Upper lobe of left lung (tissue), 6 donors: ENCODE measurements around the gene CD27. TPM values are rescaled to one million over a fixed set of nuclear protein-coding genes. Genes with fewer than 3 reads are reported as not detected.

Experiments
- ATAC-seq, 2 donors: fragments of 200-7000 bp; cut with Tn5 transposase; one replicate each; pipeline ENCODE4 v1.9.1; 2022; ENCODE audit warnings: mild to moderate bottlenecking in 2 of 2, moderate library complexity in 2 of 2; ENCODE audit not compliant: low FRiP score in 2 of 2
- DNase-seq, 2 donors: peaks; one replicate each; pipeline ENCODE4 v3.0.0-alpha.2; 2019 to 2020
- H3K27ac ChIP-seq, 4 donors: fragments of 200-600 bp; sonication (generic); one replicate each; pipeline ENCODE4 v1.5.1; 2016 to 2019
- H3K27me3 ChIP-seq, 4 donors: fragments of 200-600 bp; sonication (generic); one replicate each; pipeline ENCODE4 v1.5.1; 2017 to 2019
- H3K36me3 ChIP-seq, 4 donors: fragments of 200-600 bp; sonication (generic); one replicate each; pipeline ENCODE4 v1.5.1; 2016 to 2019
- H3K4me1 ChIP-seq, 4 donors: fragments of 200-600 bp; sonication (generic); one replicate each; pipeline ENCODE4 v1.5.1; 2018 to 2019
- H3K4me3 ChIP-seq, 4 donors: fragments of 200-600 bp; sonication (generic); one replicate each; pipeline ENCODE4 v1.5.1; 2017 to 2019; ENCODE audit warnings: mild to moderate bottlenecking in 2 of 4, moderate library complexity in 1 of 4
- H3K9me3 ChIP-seq, 4 donors: fragments of 200-600 bp; sonication (generic); one replicate each; pipeline ENCODE4 v1.5.1; 2018 to 2019
- EP300 ChIP-seq, 4 donors: sonication (generic); formaldehyde crosslinking; IDR thresholded peaks; one replicate each; pipeline ENCODE4 v1.5.1; 2017; ENCODE audit warnings: antibody characterized with exemption in 4 of 4, control low read depth in 2 of 4
- POLR2A ChIP-seq, 4 donors: fragments of 450-650 bp; IDR thresholded peaks; one replicate each; pipeline ENCODE4 v1.5.1; 2016 to 2017; ENCODE audit warnings: antibody characterized with exemption in 4 of 4, mild to moderate bottlenecking in 2 of 4
- POLR2AphosphoS5 ChIP-seq, 2 donors: sonication (generic); formaldehyde crosslinking; IDR thresholded peaks; one replicate each; pipeline ENCODE4 v1.5.1; 2017; ENCODE audit warnings: antibody characterized with exemption in 2 of 2
- WGBS, 2 donors: methylation state at CpG; one replicate each; pipeline ENCODE4 v1.1.5; 2017 to 2018; 5-methylcytosine and 5-hydroxymethylcytosine counted together
- total RNA-seq, 6 donors: library from RNA; depleted of rRNA in 4 of 6; stranded (reverse); fragments of >200 nt in 4 of 6; gene quantifications; one replicate each; pipeline versions ENCODE4 v1.1.0 to v1.2.1, GENCODE V29; 2016 to 2021
- TF ChIP-seq, protein P1 (sequence below), 6 experiments: fragments of 450-650 bp in 4 of 6; fragments of 200-600 bp in 2 of 6; sonication (generic) in 2 of 6; IDR thresholded peaks; one replicate each; pipeline ENCODE4 v1.5.1; 2016 to 2019; ENCODE audit warnings: antibody characterized with exemption in 6 of 6
- donor health status: DM: no; HTN: no; CAD: no; lungs with moderate emphysema.
- donor health status: DM: no; HTN: yes; CAD: no; lungs with severe emphysema.

Gene CD27
- total RNA-seq, 6 donors from 2014 or later: 1.0 to 8.8 (median 3.3) TPM; not detected in 1

DNA sequence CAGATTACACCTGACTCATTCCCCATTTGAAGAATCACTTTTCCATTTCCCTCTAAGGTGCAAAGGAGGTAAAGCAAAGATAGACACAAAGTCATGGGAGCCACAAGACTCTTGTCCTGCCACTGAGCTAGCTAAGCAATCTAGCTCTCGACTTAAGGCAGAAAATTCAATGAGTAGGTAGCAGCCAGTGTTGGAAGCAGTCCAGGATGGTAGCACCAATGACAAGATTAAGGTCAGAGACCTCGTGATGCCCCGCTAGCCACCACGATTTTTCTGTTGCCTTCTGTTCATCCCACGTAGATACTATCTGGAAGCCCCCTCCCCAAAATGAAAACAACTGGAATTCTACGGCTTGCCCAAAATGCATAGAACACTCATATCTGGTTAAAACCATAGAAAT, 24.3 kb downstream of the CD27 start:
- no peak for DNase-seq
- WGBS, 2 donors: 64 to 72% methylated on average over 6 of the region's 6 CpGs
- TF ChIP-seq POLR2AphosphoS5 (IDR thresholded peaks at IDR 0.05): no peak
- no peak for TF ChIP-seq POLR2A (IDR thresholded peaks at IDR 0.05)
- TF ChIP-seq, protein P1, sequence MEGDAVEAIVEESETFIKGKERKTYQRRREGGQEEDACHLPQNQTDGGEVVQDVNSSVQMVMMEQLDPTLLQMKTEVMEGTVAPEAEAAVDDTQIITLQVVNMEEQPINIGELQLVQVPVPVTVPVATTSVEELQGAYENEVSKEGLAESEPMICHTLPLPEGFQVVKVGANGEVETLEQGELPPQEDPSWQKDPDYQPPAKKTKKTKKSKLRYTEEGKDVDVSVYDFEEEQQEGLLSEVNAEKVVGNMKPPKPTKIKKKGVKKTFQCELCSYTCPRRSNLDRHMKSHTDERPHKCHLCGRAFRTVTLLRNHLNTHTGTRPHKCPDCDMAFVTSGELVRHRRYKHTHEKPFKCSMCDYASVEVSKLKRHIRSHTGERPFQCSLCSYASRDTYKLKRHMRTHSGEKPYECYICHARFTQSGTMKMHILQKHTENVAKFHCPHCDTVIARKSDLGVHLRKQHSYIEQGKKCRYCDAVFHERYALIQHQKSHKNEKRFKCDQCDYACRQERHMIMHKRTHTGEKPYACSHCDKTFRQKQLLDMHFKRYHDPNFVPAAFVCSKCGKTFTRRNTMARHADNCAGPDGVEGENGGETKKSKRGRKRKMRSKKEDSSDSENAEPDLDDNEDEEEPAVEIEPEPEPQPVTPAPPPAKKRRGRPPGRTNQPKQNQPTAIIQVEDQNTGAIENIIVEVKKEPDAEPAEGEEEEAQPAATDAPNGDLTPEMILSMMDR (IDR thresholded peaks at IDR 0.05): no peak
- TF ChIP-seq EP300 (IDR thresholded peaks at IDR 0.05): no peak
- Histone ChIP-seq H3K27ac (peak overlapping the region in 1 of 4 donors; percentile 88), H3K9me3 (no peaks in the 10 kb centered on the region), H3K36me3 (peaks cover 0 to 22% (median 9%) of the 10 kb centered on the region in 4 donors), H3K4me3 (peak overlapping the region in 2 of 4 donors; percentile 67 to 76), H3K27me3 (no peaks in the 10 kb centered on the region), H3K4me1 (peaks cover 13 to 42% (median 20%) of the 10 kb centered on the region in 4 donors)
- no peak for ATAC-seq

GRCh38 chr12:6469609-6470374, 25.0 kb downstream of the CD27 start:
- ATAC-seq: no peak
- WGBS, 2 donors: 32 to 54% methylated on average over 7 to 12 of the region's 16 CpGs

DNA sequence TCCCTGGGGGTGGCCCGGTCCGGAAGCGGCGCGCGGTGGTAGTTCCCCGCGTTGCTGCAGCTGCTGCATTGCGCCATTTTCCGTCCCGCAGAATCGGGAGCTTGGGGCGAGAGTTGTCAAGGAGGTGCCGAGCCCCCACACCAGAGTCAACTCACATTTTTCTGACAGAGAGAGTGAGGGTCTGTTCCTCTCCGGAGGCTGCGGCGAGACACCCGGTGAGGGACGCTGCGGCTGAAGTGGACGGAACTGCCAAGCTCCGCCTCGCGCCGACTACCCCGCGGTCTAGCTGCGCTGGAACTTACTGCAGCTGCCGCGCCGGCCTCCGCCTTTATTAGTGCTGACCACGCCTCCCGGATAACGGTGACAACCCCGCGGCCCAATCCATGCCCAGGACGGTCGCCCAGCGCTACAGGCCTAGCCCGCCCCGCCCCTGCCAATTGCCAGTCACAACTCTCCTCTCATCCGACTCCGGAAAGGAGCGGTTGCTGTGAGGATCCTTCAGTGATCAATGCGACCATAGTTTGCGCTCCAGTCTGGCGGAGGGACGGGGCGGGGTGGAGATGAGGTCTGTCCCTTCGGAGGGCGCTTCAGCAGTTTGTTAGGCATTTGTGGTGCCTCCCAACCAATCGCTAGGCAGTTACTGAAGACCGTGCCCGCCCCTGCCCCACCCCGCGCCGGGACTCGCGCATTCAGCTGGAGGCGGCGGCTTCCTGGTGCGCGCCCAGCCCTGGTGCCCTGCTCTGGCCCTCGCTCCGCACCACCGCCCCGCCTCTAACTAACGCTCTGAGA, 25.8 kb downstream of the CD27 start, which contains the start of gene VAMP1:
TSS of gene VAMP1 (minus strand) at position 303 of the 789 bp plus-strand sequence. CDS start at position 157, 146 bp downstream.
- Histone ChIP-seq H3K4me3 (peak within 1 kb of the TSS; percentile 48 to 76 (median 58)), H3K9me3 (no peaks in the 10 kb centered on the region), H3K36me3 (peaks cover 0 to 10% (median 1%) of the 10 kb centered on the region in 4 donors), H3K4me1 (peaks cover 13 to 35% (median 20%) of the 10 kb centered on the region in 4 donors), H3K27me3 (no peaks in the 10 kb centered on the region), H3K27ac (peak within 1 kb of the TSS; percentile 77 to 95 (median 90))
- 0 to 1% methylated on average over 2 to 42 of the region's 69 CpGs for WGBS, 2 donors
- peak; percentile 98 to 99 for ATAC-seq
- TF ChIP-seq, protein P1 (IDR thresholded peaks at IDR 0.05): peak in 4 of 6 experiments; percentile 26 to 53 (median 40)
- TF ChIP-seq POLR2AphosphoS5 (IDR thresholded peaks at IDR 0.05): peak; percentile 97 to 100
- TF ChIP-seq POLR2A (IDR thresholded peaks at IDR 0.05): peak; percentile 82 to 100 (median 98)
- peak in 1 of 4 donors; percentile 37 for TF ChIP-seq EP300 (IDR thresholded peaks at IDR 0.05)
- peak; percentile 97 to 99 for DNase-seq

More at GRCh38 chr12:6469609-6470374, 25.0 kb downstream of the CD27 start:
- Histone ChIP-seq H3K27ac (peak overlapping the region; percentile 77 to 95 (median 90)), H3K9me3 (no peaks in the 10 kb centered on the region), H3K27me3 (no peaks in the 10 kb centered on the region), H3K4me1 (peaks cover 13 to 36% (median 20%) of the 10 kb centered on the region in 4 donors), H3K36me3 (peaks cover 0 to 15% (median 3%) of the 10 kb centered on the region in 4 donors), H3K4me3 (peak overlapping the region; percentile 48 to 76 (median 58))
- TF ChIP-seq POLR2AphosphoS5 (IDR thresholded peaks at IDR 0.05): no peak
- TF ChIP-seq, protein P1 (IDR thresholded peaks at IDR 0.05): no peak
- TF ChIP-seq POLR2A (IDR thresholded peaks at IDR 0.05): no peak
- no peak for TF ChIP-seq EP300 (IDR thresholded peaks at IDR 0.05)
- DNase-seq: no peak

GRCh38 chr12:6471989-6472360, 27.2 kb downstream of the CD27 start:
- no peaks in the 10 kb centered on the region for H3K27me3 ChIP-seq
- H3K27ac ChIP-seq: no peak overlapping the region
- no peak for TF ChIP-seq EP300 (IDR thresholded peaks at IDR 0.05)
- TF ChIP-seq, protein P1 (IDR thresholded peaks at IDR 0.05): no peak
- TF ChIP-seq POLR2AphosphoS5 (IDR thresholded peaks at IDR 0.05): no peak
- TF ChIP-seq POLR2A (IDR thresholded peaks at IDR 0.05): no peak
- WGBS, 2 donors: 71 to 92% methylated on average over 1 of the region's 1 CpG
- H3K4me1 ChIP-seq: peaks cover 13 to 32% (median 20%) of the 10 kb centered on the region in 4 donors
- H3K9me3 ChIP-seq: no peaks in the 10 kb centered on the region
- ATAC-seq: no peak
- H3K36me3 ChIP-seq: no peaks in the 10 kb centered on the region
- no peak for DNase-seq
- no peak overlapping the region for H3K4me3 ChIP-seq
